Neutrophil (primary cell): ENCODE results near the gene LAMA4.

ENCODE experiments used
- H3K27ac ChIP-seq: fragments of 200-600 bp; sonication (generic); 2 replicates; pipeline ENCODE4 v1.5.1; 2016; ENCODE audit warnings: mild to moderate bottlenecking, moderate library complexity
- H3K27me3 ChIP-seq: fragments of 200-600 bp; sonication (generic); 2 replicates; pipeline ENCODE4 v1.6.0; 2016; ENCODE audit warnings: mild to moderate bottlenecking
- H3K36me3 ChIP-seq: fragments of 200-600 bp; sonication (generic); 2 replicates; pipeline ENCODE4 v1.5.1; 2017
- H3K4me1 ChIP-seq, 2 experiments: fragments of 200-600 bp in 1 of 2; sonication (generic) in 1 of 2; 1 replicate in 1 of 2; 2 replicates in 1 of 2; pipeline versions ENCODE4 v1.5.1 to v1.6.1; 2013 to 2016; ENCODE audit warnings: low read depth in 1 of 2, low read length in 1 of 2, mild to moderate bottlenecking in 1 of 2, moderate library complexity in 1 of 2; ENCODE audit not compliant: control insufficient read depth in 1 of 2, insufficient read depth in 1 of 2
- H3K4me3 ChIP-seq, 2 experiments: fragments of 200-600 bp in 1 of 2; sonication (generic) in 1 of 2; 1 replicate in 1 of 2; 2 replicates in 1 of 2; pipeline ENCODE4 v1.5.1; 2013 to 2016; ENCODE audit warnings: low read depth in 1 of 2, low read length in 1 of 2, mild to moderate bottlenecking in 1 of 2, moderate library complexity in 1 of 2
- H3K9me3 ChIP-seq: fragments of 200-600 bp; sonication (generic); 2 replicates; pipeline ENCODE4 v1.5.1; 2016
- TF ChIP-seq, protein P1 (sequence below): fragments of 200-600 bp; sonication (generic); IDR thresholded peaks from 2 replicates; pipeline ENCODE4 v1.5.1; 2016; ENCODE audit warnings: antibody characterized with exemption

Gene LAMA4

DNA sequence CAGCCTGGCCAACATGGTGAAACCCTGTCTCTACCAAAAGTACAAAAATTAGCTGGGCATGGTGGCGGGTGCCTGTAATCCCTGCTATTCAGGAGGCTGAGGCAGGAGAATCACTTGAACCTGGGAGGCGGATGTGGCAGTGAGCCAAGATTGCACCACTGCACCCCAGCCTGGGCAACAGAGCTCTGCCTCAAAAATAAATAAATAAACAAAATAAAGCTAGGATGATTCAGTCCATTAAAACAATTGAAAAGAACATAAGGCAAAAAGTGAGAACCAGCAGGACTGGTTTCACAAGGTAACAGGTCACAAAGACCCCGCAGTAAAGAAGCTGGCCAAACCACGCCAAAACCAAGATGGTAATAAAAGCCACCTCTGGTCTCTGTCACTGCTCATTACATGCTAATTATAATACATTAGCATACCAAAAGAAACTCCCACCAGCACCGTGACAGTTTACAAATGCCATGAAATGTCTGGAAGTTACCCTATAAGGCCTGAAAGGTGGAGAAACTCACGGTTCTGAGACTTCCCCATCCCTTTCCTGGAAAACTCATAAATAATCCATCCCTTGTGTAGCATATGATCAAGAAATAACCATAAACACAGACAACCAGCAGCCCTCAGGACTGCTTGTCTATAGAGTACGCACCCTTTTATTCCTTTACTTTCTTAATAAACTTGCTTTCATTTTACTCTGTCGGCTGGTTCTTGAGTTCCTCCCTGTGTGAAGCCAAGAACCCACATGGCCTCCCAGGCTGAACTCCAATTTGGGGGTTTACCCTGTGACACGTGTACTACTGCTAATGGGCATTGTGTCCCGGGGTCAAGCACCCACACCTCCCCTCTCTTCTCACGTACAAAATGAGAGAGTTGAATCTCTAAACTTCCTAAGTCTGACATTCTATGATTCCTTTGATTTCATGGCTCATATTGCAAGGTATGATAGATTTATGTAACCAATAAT, 10.2 kb downstream of the LAMA4 start:
- TF ChIP-seq, protein P1, sequence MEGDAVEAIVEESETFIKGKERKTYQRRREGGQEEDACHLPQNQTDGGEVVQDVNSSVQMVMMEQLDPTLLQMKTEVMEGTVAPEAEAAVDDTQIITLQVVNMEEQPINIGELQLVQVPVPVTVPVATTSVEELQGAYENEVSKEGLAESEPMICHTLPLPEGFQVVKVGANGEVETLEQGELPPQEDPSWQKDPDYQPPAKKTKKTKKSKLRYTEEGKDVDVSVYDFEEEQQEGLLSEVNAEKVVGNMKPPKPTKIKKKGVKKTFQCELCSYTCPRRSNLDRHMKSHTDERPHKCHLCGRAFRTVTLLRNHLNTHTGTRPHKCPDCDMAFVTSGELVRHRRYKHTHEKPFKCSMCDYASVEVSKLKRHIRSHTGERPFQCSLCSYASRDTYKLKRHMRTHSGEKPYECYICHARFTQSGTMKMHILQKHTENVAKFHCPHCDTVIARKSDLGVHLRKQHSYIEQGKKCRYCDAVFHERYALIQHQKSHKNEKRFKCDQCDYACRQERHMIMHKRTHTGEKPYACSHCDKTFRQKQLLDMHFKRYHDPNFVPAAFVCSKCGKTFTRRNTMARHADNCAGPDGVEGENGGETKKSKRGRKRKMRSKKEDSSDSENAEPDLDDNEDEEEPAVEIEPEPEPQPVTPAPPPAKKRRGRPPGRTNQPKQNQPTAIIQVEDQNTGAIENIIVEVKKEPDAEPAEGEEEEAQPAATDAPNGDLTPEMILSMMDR = no peak
- no peaks in the 10 kb centered on the region for H3K36me3 ChIP-seq
- H3K9me3 ChIP-seq = no peaks in the 10 kb centered on the region
- H3K27me3 ChIP-seq = no peaks in the 10 kb centered on the region
- no peaks in the 10 kb centered on the region for H3K4me1 ChIP-seq
- no peak overlapping the region for H3K4me3 ChIP-seq
- H3K27ac ChIP-seq = no peak overlapping the region

DNA sequence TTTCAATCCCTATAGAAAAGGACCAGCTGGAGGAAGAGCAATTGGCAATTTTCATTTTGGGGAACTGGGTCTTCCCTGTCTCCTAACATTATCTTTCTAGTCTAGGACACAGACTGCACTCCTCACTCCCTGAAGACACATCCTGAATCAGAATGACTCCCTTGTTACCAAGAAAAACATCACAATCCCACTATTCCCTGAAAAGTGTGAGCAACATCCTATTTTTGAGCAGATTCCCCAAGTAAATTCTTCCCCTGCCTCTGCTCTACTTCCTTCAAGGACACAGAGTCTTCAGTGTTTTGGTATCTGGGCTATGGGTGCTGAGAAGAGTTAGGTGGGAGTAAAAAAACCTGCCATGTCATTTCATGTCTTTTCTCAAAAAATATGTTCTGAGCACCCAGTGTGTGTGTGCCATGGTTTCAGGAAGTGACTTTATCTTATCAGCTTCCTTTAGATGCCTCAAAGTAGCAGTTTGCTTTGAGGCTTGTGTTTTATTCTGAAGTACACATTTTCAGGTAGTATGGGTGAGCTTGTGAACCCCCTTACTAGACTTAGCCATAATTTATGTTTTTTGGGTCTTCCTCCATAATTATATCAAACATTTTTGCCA, 12.4 kb downstream of the LAMA4 start:
- Histone ChIP-seq H3K36me3 (no peaks in the 10 kb centered on the region), H3K27ac (no peak overlapping the region), H3K27me3 (no peaks in the 10 kb centered on the region), H3K9me3 (no peaks in the 10 kb centered on the region), H3K4me3 (no peak overlapping the region), H3K4me1 (no peaks in the 10 kb centered on the region)
- TF ChIP-seq, protein P1 = no peak

DNA sequence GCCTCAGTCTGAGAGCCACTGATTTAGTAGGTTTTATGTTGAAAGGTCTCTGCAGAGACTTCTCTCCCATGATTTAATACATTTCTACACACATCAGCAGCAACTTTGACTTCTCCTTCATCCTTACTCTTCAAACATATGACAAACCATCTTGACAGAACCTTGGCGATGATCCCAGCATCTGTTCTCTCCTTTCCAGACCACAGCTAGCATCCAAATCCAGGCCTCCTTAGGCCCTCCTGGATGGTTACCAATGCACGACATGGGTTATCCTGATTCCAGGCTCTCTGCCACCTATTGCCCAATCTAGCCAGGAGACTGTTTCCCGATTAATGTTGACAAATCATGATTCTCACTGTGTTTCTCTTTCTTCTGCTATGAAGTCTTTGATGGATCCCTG, 16.8 kb downstream of the LAMA4 start:
- TF ChIP-seq, protein P1 = no peak
- no peak overlapping the region for H3K4me3 ChIP-seq
- no peaks in the 10 kb centered on the region for H3K4me1 ChIP-seq
- no peak overlapping the region for H3K27ac ChIP-seq
- H3K27me3 ChIP-seq = no peaks in the 10 kb centered on the region
- H3K9me3 ChIP-seq = no peaks in the 10 kb centered on the region
- H3K36me3 ChIP-seq = no peaks in the 10 kb centered on the region

DNA sequence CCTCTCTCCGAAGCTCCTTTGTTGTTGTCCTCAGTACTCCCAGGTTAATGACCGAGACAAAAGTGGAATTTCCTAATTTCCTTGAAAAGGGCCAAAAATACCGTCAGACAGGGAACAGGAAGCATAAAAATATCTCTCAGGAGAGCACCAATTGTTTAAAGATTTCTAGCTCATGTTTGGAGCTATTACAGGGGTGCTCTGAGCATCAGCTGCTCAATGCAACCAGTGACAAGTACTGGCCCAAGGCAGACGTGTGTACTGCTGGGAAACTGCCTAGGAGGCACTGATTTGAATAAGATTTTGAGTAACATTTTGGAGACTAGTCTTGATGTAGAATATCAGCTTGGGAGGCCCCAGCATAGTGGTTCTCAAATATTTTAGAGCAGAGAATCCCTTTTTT, 17.3 kb downstream of the LAMA4 start:
- no peaks in the 10 kb centered on the region for H3K36me3 ChIP-seq
- H3K27me3 ChIP-seq = no peaks in the 10 kb centered on the region
- H3K4me3 ChIP-seq = no peak overlapping the region
- TF ChIP-seq, protein P1 = no peak
- H3K27ac ChIP-seq = no peak overlapping the region
- H3K9me3 ChIP-seq = no peaks in the 10 kb centered on the region
- H3K4me1 ChIP-seq = no peaks in the 10 kb centered on the region

DNA sequence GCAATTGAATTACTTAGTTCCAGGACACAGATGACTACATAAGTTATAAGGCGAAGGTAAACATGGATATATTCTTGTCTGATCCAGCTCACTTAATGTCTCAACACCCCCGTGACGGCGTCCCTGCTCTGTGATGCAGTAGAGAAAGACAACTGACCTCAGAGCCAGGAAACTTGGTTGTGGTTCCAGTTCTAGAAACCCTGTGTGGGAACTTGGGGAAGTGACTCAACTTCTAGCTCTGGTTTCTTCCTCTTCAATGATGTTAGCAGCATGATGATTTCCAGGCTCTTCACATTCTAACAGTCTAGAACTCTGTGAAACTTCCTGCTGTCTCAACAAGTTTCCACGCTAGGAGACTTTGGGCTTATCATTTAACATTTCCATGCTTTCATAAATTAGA, 18.4 kb downstream of the LAMA4 start:
- TF ChIP-seq, protein P1 = no peak
- no peak overlapping the region for H3K27ac ChIP-seq
- no peaks in the 10 kb centered on the region for H3K9me3 ChIP-seq
- H3K4me3 ChIP-seq = no peak overlapping the region
- no peaks in the 10 kb centered on the region for H3K4me1 ChIP-seq
- no peaks in the 10 kb centered on the region for H3K27me3 ChIP-seq
- H3K36me3 ChIP-seq = no peaks in the 10 kb centered on the region
